ENCODE results near the gene CHD9. TPM values are rescaled to one million over a fixed set of nuclear protein-coding genes. Genes with fewer than 3 reads are reported as not detected.

Gene CHD9
- total RNA-seq, 1 donor from 2014 or later = 34.1 TPM

DNA sequence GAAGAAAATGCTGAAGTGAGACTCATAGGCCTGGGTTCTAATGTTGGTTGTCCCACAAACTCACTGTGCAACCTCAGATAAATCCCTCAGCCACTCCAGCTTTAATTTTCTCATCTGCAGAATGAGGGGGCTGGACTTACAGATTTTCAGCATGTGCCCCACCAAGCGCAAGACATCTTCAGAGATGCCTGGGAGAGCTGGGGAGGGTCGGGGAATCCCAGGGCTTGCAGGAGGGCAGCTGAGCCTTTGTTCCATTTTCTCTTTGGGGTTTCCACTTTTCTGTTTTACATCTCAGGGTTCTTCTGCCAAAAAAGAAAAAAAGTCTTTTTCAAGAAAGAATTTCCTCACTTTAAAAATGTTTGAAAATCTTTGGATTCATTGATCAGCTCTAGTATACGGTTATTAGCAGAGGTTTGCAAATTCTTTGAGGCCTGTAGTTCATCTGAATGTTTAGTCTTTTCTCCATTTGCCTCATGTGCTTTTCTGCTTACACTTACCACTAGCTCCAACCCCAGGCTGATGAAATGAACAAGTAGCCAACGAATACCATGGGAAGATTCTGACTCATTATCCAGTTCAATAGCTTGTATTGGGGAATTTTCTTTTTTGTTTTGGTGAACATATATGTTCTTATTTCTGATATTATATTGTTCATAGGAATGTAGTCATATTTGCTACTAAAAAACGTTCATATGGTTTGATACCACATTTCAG, 56.4 kb downstream of the CHD9 start:
- Histone ChIP-seq H3K27me3 (ENCODE audit: control insufficient read depth, insufficient read depth, low read length) (no peaks in the 10 kb centered on the region), H3K36me3 (ENCODE audit: control insufficient read depth, insufficient read depth, low read length) (no peaks in the 10 kb centered on the region), H3K4me3 (ENCODE audit: low read depth, low read length) (no peak overlapping the region)
- no peak for DNase-seq (ENCODE audit: low read depth)
- TF ChIP-seq, protein P1, sequence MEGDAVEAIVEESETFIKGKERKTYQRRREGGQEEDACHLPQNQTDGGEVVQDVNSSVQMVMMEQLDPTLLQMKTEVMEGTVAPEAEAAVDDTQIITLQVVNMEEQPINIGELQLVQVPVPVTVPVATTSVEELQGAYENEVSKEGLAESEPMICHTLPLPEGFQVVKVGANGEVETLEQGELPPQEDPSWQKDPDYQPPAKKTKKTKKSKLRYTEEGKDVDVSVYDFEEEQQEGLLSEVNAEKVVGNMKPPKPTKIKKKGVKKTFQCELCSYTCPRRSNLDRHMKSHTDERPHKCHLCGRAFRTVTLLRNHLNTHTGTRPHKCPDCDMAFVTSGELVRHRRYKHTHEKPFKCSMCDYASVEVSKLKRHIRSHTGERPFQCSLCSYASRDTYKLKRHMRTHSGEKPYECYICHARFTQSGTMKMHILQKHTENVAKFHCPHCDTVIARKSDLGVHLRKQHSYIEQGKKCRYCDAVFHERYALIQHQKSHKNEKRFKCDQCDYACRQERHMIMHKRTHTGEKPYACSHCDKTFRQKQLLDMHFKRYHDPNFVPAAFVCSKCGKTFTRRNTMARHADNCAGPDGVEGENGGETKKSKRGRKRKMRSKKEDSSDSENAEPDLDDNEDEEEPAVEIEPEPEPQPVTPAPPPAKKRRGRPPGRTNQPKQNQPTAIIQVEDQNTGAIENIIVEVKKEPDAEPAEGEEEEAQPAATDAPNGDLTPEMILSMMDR (IDR thresholded peaks at IDR 0.05; ENCODE audit: insufficient read depth, low read length, poor library complexity, severe bottlenecking) = no peak

DNA sequence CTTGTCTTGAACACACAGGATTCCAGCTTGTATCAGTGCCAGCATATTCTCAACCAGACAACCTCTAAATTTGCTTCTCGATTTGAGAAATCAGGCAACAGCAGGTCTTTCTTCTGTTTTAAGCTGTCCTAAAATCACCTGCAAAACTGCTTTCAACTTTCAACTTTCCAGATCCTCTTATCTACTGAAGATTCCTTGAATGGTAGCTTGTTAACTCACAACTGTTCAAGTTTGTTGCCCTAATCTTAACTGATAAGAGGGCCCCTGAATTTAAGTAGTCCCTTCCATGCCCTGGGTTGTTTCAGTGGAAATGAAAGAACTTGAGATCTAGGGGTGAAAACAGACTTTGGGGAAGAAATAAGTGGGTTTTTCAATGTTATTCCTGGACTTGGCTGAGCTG, 57.2 kb downstream of the CHD9 start:
- H3K27me3 ChIP-seq (ENCODE audit: control insufficient read depth, insufficient read depth, low read length) = no peaks in the 10 kb centered on the region
- DNase-seq (ENCODE audit: low read depth) = no peak
- no peaks in the 10 kb centered on the region for H3K36me3 ChIP-seq (ENCODE audit: control insufficient read depth, insufficient read depth, low read length)
- no peak overlapping the region for H3K4me3 ChIP-seq (ENCODE audit: low read depth, low read length)
- TF ChIP-seq, protein P1 (IDR thresholded peaks at IDR 0.05; ENCODE audit: insufficient read depth, low read length, poor library complexity, severe bottlenecking) = no peak

DNA sequence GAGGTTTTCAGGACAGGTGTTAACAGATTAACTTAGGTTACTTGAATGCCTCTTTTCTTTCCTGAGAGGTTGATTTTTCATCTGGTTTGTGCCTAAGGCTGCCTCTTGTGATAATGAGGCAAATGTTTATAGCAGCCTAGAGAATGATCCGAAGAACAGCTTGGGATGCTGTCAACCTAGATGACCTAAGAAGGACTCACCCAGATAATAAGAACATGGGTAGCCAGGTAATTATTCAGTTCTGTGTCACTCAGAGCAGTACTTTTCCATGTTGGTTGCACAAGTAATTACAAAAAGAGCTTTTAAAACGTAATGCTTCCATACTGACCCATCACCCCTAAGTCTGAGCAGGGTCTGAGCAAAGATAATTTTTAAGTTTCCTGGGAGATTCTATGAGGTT, 60.3 kb downstream of the CHD9 start:
- DNase-seq (ENCODE audit: low read depth) = no peak
- H3K36me3 ChIP-seq (ENCODE audit: control insufficient read depth, insufficient read depth, low read length) = no peaks in the 10 kb centered on the region
- H3K27me3 ChIP-seq (ENCODE audit: control insufficient read depth, insufficient read depth, low read length) = no peaks in the 10 kb centered on the region
- no peak overlapping the region for H3K4me3 ChIP-seq (ENCODE audit: low read depth, low read length)
- TF ChIP-seq, protein P1 (IDR thresholded peaks at IDR 0.05; ENCODE audit: insufficient read depth, low read length, poor library complexity, severe bottlenecking) = no peak

DNA sequence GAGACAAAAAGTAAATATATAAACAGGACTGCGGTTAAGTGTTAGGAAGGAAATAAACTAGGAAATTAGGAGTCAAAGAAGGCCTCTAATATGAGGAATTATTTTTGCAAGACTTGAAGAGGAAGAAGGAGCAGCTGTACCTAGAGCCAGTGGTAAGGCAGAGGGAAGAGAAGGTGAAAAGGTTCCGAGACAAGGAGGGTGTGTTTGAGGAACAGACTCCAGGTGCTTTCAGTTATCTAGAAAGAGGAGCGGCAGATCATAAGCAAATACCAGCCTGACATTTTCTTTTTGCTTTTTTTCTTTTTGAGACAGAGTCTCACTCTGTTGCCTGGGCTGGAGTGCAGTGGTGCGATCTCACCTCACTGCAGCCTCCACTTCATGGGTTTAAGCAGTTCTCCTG, 61.0 kb downstream of the CHD9 start:
- Histone ChIP-seq H3K4me3 (ENCODE audit: low read depth, low read length) (no peak overlapping the region), H3K27me3 (ENCODE audit: control insufficient read depth, insufficient read depth, low read length) (no peaks in the 10 kb centered on the region), H3K36me3 (ENCODE audit: control insufficient read depth, insufficient read depth, low read length) (no peaks in the 10 kb centered on the region)
- TF ChIP-seq, protein P1 (IDR thresholded peaks at IDR 0.05; ENCODE audit: insufficient read depth, low read length, poor library complexity, severe bottlenecking) = no peak
- DNase-seq (ENCODE audit: low read depth) = no peak

DNA sequence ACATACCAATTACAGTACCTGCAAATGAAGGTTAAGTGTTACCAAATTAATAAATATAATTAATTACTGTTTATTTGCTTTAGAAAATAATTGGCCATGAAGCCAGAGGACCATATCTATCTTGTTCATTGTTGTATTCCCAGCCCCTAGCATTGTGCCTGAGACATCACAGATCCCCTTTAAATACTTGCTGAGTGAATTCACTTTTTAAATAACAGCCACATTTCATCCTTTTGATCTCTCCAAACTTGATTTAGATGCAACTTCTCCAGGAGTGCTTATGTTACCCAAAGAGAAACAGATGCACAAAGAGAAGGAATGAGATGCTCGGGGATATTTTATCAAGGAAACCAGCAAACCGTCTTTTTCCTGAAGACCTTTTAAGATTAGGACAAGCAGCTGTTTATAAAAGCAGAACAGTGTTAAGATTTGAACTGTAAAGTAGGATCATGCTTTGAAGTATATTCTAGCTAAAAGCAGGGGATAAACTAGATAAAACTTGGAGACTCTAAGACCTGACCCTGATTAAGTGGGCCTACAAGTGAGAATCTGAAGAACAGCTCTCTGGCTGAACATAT, 66.3 kb downstream of the CHD9 start:
- Histone ChIP-seq H3K36me3 (ENCODE audit: control insufficient read depth, insufficient read depth, low read length) (no peaks in the 10 kb centered on the region), H3K27me3 (ENCODE audit: control insufficient read depth, insufficient read depth, low read length) (no peaks in the 10 kb centered on the region), H3K4me3 (ENCODE audit: low read depth, low read length) (no peak overlapping the region)
- TF ChIP-seq, protein P1 (IDR thresholded peaks at IDR 0.05; ENCODE audit: insufficient read depth, low read length, poor library complexity, severe bottlenecking) = no peak
- no peak for DNase-seq (ENCODE audit: low read depth)

DNA sequence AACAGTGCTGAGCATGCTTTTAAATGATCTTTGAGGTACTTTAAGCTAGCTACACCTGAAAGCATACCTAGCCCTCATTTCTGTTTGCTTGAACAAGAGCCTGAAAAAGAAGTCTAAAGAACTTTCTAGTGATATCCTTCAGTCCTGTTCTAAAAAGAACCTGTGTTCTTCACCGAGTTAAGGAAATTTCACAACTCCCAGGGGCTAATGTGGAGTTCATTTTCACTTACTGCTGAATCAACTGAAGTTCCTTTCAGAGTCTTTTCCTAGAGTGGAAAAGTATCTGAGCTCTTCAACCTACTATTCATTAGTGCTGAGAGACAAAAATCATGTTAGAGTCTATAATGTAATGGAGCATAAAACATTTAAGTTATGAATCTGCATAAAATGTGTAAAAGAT, 66.9 kb downstream of the CHD9 start:
- Histone ChIP-seq H3K36me3 (ENCODE audit: control insufficient read depth, insufficient read depth, low read length) (no peaks in the 10 kb centered on the region), H3K4me3 (ENCODE audit: low read depth, low read length) (no peak overlapping the region), H3K27me3 (ENCODE audit: control insufficient read depth, insufficient read depth, low read length) (no peaks in the 10 kb centered on the region)
- TF ChIP-seq, protein P1 (IDR thresholded peaks at IDR 0.05; ENCODE audit: insufficient read depth, low read length, poor library complexity, severe bottlenecking) = no peak
- DNase-seq (ENCODE audit: low read depth) = no peak
